Frontal cortex (tissue), 4 donors: ENCODE measurements around the gene PSMB5. TPM values are rescaled to one million over a fixed set of nuclear protein-coding genes. Genes with fewer than 3 reads are reported as not detected.
A peak's percentile ranks its signal among the peaks of the same experiment; 100 is the strongest.

ENCODE experiments used
- DNase-seq, 2 donors: peaks; one replicate each; pipeline ENCODE4 v3.0.0; 2012; ENCODE audit warnings: low spot score in 2 of 2
- FAIRE-seq: peaks from 2 replicates; lab custom pipeline; 2012; peaks lifted over from hg19 to GRCh38; lab: Jason Lieb, UNC
- total RNA-seq: library from RNA; depleted of rRNA; stranded (reverse); fragments of >200 nt; gene quantifications from one replicate; pipeline ENCODE4 v1.2.3, GENCODE V29; 2014
- donor health status: control.
- donor health status: control.
- donor health status: control.

The PSMB5 gene
- total RNA-seq, 1 donor from 2014 or later = 194 TPM

DNA sequence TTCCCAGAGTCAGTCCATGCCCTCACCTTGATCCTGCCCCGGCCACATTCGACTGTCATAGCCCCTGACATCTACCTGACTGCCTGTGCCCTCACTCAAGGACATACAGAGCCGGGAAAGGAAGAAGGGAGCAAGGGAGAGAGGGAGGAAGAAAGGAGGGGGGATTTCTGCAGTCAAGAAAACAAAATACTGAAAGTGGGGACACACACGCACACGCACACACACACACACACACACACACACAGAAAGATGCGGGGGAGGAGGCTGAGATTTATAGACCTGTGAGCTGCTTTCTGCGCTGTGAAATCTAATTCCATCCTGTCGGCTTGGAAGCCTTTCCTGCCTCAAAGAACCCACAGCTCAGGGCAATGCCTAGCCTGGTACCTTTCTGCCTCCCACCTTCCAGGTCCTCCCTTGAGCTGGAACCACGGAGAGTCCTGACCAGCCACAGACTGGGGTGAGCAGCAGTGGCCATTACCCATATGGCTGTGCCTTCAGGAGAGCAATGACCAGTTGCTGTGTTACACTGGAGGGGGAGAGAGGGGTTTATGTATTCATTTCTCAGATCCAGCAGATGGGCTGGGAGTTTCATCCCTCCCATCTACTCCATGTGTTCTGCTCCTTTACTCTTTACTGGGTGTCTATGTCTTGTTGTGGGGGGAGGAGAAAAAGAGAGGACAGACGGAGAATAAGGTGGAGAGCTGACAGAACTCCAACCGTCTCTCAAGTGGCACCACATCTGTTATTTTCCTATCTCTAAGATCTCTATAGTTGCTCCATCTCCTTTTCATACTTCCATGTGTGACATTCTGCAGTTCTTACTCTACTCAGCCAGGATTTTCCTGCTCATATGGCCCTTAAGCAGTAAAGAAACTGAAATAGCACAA lies 37.7 kb downstream of the PSMB5 start:
- DNase-seq (no peak), FAIRE-seq (no peak)

DNA sequence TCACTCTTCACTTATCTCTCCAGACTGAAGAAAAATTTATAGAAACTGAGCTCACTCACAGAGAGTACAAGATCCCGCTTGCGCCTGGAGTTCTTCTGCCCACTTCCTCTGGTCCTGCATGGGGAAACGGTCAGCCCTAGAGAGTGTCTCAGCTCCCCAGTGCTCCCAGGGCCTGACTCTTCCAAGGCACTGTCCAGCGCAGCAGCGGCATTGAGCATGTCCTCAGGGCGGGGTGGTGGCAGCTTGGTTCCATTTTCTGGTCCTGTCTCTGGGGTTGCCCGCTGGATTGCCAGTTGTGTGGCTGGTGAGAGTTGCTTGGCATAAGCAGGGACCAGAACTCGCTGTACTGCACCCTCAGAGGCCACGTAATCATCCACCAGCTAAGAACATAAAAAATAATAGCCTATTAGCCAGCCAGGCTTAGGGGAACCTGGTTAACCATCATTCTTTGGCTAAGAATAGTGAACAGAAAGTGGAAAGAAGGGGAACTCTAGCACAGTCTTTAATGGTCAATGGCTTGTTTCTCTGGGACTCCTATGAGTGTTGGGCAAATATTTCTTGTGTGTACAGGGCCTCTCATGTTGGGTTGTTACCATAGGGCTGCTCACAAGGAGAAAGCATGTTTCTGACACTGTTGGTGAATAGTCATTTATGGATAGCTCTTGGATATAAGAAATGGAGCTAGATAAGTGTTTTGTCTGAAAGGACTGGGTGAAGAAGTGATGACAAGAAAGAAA lies 38.6 kb downstream of the PSMB5 start:
- DNase-seq (no peak), FAIRE-seq (no peak)

DNA sequence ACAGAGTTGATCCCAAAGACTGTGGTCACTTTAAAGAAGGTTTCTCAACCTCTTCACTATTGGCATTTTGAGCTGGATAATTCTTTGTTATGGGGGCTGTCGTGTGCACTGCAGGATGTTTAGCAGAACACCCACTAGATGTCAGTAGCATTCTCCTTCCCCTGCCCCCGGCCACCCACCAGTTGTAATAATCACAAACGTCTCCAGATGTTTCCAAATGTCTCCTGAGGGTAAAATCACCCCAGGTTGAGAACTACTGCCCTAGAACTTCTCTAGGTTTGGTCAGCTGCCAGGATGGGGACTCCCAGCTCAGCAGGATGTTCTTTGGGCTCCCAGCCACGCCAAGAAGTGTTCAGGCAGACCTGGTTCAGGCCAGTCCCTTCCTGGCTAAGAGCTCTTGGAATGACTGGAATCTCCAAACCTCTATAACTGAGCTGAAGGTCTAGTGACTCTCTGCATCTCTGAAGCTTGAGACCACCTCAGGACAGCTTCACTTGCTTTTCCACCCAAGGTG lies 39.9 kb downstream of the PSMB5 start:
- DNase-seq = no peak
- FAIRE-seq = no peak

DNA sequence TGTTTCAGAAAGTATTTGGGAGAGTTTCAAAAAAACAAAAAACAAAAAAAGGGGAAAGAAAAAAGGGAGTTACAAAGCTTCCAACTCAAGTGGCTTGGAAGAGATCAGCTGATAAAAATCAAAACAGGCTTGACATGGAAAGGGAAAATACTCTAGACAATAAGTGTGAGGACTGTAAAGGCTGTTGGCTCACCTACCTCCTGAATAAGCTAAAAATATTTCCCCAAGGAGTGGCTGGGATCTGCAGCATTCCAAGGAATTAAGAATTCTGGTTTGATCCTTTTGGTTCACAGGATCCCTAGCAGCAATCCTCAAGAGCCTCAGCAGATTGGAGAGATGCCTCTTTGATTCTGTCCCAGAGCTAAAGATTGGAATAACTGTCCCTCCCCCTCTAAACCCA lies 41.2 kb downstream of the PSMB5 start:
- DNase-seq = no peak

DNA sequence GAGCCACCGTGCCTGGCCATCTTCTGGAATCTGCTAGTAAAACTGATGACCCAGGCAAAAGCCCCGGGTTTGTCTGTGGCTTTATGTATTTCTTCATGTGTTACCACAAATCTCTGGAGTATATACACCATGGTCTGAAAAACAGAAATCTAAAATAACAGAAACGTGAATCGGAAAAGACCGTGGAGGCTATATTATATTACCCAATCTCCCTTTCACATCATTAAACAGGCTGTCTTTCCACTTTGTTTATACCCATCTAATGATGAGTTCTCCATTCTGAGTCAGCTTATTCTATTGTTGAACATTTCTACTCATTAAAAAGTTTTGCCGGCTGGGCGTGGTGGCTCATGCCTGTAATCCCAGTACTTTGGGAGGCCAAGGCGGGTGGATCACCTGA lies 42.8 kb downstream of the PSMB5 start:
- DNase-seq (no peak), FAIRE-seq (no peak)

More for the DNA sequence above, 41.2 kb downstream of the PSMB5 start:
- FAIRE-seq = no peak

DNA sequence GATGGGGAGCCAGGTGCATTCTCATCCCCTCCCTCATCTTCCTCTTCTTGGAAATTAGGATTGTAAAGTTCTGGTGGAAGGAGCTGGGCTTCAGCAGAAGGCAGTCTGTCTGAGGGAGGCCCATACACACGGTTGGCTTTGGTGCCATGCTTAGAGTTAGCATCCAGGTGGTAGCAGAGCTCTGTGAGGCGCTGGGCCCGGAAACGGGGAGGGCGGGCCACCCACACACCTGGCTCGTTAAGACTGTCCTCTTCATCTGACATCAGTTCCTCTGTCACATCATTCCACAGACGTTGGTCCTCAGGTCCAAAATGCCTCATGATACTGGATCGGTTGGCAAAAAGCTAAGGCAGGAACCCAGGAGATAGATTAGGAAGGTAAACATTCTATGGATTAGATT lies 47.4 kb downstream of the PSMB5 start:
- FAIRE-seq (no peak), DNase-seq (no peak)

DNA sequence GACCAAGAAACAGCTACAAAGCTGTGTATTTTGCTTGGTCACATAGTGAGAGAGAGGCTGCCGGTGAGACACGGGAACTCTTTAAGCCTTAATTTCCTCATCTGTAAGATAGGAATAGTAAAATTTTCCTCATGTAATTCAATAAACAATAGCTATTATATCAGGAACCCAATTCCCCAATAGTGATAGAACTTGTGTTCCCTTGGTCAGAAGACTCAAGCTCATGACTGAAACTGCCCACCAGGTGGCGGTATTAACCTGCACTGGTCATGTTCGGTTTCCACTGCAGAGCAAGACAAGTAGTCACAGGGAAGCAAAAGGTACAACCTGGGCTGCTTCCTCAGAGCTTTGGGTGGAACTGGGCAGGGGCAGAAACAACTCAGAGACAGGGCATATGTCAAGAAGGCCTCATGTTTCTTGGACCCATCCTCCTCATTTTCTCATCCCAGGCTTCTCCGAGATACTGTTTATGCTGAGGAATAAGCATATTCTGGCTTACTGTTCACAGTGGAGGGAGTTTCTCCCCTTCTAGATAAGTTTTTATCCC lies 48.1 kb downstream of the PSMB5 start:
- FAIRE-seq = no peak

DNA sequence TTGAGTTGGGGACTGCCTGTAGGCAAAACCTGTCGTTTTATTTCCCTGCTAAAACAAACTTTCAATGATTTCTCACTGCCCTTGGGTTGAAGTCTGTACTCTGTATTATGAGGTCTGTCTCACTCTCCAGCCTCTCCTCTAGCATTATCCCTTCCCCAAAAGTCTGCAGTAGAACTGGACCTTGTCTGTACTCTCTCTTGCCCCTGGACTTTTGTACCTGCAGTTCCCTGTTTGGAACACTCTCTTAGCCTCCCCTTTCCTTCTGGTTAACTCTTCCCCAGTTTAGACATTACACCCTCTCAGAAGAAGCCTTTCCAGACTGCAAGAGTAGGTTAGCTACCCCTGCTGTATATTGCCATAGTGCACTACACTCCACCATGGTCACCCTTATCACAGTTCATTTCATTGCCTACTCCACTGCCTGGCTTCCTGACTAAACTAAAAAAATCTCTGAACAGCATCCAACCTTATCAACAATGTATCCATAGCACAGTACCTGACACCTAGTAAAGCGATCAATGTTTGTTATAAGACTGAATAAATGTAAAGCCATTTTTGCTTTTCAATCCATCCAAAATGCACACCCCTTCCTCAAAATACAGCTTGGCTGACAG lies 48.7 kb downstream of the PSMB5 start:
- FAIRE-seq = no peak
- DNase-seq = no peak

More for the DNA sequence above, 48.1 kb downstream of the PSMB5 start:
- peak; percentile 78 to 85 for DNase-seq

DNA sequence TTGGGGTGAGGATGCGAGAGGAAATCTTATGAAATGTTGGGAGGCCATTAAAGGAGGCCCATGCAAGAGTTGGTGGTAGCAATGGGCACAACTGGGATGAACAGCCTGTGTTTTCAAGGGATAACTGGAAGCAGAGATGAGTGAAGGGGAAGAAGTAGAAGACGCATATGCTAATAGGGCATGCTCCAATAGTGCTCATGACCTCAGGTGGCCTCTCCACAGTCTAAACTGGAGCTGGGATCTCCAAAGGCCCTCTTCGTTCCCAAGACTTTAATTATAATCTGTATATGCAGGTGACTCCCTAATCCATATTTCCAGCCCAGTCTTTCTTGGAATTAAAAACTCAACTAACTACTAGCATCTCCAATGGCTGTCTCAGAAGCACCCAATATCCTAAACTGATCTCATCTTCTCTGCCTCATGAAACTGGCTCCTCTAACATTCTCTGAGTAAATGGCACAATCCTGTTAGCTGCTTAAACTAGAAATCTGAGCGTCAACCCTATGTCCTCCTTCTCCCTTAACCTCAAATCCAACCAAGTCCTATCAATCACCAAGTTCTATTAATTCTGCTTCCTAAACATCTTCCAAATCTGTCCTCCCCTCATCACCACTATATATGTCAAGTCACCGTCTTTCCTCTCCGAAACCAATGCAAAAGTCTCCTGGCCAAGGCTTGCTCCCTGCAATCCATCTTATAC lies 49.6 kb downstream of the PSMB5 start:
- no peak for DNase-seq
- FAIRE-seq = no peak

DNA sequence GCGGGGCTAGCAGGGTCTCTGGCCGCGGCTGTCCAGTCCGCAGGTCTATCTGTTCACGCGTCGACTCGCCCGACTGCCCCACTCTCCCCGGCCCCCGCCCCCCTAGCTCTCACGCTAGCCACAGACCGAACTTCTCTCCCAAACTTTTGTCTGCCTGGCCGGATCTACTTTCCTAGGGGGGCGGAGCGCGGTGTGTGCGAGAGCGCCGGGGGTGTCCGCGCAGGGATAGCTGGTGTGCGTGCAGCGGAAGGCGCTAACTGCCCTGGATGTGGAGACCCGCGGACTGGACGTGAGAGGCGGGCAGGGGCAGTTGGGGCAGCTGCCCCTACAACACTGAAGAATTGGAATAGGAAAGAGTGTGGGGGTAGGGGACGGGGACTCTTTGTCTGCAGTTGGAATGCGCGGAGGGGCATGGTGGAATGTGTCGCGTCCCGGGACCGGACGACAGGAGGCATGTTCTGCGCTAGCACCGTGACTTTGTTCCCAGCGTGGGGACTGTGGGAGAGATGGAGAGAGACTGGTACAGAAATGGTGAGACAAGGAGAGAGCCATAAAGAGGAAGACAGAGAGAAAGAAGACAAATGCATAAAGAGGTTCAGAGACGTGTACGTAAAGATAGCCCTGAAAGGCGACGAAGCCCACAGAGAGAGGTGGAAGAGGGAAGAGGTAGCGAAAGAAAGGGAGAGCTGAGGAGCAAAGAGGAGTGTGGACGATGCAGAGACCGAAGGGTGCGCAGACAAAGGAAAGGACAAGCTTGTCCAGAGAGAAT lies 52.0 kb downstream of the PSMB5 start, which contains the start of gene AJUBA:
TSS of gene AJUBA (minus strand) at position 75 of the 769 bp plus-strand sequence. CDS start 285 bp downstream, outside the sequence.
- FAIRE-seq = no peak
- DNase-seq = peak; percentile 67 to 81

DNA sequence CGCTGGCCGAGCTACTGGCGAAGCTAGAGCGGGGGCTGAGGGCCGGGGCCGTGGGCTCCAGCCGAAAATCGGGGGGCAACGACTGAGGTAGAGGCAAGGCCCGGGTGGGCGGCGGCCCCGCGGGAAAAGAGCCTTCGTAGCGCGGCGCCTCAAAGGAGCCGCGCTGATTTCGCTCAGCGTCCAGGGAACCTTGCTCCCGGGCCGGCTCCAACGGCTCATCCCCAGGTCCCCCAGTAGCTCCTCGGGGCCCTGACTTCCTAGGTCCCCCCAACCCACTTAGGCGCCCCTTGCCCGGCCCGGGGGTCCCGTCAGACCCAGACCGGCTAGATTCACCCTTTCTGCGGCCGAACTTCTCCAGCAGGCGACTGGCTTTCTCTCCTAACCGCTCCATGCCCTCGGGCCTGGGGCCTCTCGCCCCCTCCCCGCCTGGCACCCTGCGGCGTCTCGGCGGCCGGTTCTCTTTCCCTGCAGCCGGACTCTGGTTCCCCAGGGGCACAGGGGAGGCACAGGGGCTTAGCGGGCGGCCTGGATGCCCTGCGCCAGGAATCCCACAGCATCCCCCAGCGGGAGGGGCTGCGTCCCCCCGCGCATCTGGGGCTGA lies 52.7 kb downstream of the PSMB5 start:
- DNase-seq (no peak), FAIRE-seq (no peak)

DNA sequence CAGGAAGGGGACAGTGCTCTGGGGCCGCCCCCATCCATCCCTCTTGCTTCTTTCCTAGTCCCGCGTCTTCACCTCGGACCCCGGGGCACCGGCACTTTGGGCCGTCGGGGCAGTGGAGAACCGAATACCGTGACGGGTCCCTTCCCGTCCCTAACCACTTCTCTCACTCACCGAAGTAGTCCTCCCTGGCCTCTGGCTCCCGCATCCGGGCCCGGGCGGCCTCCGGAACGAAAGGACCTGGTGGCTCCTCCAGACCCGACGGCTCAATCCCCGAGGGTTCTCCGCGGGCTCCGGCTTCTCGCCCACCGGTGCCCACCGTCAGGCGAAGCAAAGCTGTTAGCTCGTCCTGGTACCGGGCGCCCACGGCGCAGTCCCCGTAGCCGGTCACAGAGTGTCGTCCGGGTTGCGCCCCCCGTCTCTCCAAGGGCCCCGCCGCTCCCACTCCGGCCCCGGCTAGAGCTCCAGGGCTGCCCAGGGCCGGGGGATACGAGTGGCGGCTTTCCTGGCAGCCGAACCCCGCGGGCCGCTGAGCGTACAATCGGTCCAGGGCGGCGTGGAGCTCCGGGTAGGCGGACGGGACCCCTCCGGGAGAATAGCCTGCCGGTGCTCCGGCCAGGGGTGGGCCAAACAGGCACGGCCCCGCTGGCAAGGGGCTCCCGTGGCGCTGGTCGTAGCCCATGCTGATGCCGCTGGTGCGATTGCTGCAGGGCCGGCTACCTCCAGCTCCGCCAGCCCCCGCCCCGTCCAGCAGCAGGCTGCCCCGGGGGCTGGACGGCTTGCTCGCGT lies 53.4 kb downstream of the PSMB5 start:
- DNase-seq (no peak), FAIRE-seq (no peak)

DNA sequence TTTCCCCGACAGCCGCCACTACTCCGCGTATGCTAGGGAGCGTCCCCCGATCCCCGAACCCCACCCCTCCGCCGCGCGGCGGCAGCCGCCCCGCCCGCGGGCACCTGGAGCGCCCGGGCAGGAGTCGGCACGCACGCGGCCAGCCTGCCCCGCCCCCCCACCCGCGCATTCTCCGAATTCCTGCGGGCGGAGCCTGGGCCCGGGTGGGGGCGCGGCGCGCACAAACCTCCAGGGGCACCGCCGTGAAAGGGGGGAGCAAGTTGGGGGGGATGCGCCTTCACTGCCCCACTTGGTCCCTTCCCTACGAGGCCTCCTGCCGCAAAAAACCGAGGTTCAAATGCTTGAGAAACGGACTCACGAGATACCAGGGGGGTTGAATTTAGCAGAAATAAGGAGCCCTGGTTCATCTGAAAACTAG lies 54.0 kb downstream of the PSMB5 start:
- no peak for DNase-seq
- no peak for FAIRE-seq

DNA sequence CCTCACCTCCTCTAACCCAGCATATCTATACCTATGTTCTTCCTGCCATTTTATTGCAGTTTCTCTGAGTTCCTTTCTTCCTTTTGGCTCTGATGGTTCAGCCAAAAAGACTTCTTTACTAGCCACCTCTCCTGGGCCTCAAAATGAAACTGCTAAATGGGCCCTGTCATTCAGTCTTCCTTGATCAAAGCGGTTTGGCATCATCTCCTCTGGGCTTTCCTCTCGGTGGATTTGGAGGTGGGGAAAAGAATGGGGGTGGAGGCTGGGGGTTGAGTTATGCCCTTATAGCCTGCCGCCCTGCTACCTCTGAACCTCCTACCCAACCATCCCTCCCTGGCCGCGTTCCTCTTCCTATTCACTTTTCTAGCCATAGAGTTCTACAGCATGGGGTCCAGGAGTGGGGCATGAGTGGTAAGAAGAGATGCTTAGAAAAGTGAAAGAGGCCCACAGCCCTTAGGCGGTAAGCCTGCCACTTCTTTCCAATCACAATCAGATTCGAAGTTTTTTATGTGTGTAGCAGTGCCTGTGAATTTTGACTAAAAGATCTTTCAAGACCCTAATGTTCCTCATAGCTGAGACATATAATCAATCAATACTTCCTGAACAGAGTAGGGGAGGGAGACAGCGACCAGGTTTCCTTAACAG lies 54.8 kb downstream of the PSMB5 start:
- DNase-seq = no peak
- no peak for FAIRE-seq

DNA sequence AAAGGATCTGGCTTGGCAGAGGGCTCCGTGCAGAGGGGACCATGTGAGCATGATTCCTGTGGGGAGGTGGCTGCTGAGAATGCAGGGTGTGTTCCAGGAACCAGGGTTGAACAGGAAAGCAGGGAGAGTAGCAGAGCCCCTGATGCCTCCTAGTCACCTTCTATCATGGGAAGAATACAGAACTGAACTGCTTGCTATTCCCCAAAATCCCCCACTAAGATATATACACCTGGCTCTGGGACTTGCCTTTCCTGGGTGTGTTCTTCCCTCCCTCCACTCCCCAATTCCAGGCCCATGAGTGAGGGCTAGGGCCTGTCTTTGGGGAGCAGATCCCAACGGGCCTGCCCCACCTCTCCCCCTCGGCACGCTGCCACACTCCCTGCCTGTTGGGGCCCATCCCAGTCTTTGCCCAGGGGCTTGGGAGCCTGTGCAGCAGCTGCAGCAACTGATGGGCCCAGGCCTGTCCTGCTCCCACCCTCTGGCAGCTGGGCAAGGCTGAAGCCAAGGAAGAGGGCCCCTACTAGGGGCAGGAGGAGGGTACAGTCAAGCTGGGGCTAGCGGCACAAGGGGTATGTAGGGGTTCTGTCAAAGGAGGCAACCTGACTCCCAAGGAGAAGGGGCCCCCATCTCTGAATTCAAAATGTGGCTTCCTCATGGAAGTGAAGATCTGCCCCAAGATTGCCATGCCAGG lies 55.6 kb downstream of the PSMB5 start:
- DNase-seq (no peak), FAIRE-seq (no peak)

DNA sequence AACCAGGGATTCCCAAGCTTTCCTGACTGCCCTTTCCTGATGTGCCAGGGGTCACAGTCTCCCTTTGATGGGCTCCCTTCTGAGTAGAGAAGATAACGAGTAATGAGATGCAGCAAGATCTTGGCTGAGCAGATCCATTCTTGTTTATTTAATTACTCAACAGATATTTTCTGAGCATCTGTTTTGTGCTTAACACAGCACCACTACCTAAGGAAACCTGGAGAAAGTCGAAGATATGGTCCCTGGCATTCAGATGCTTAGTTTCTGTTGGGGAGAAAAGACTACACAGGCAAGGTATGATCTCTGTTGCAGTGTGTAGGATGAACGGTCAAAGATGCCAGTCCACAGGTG lies 56.2 kb downstream of the PSMB5 start:
- DNase-seq (no peak), FAIRE-seq (no peak)
